KMS-11 (cell line): Measurements from ENCODE around the gene TEX35.

ENCODE experiments used
- H2AFZ ChIP-seq: fragments of 200-600 bp; sonication (generic); 2 replicates; pipeline ENCODE4 v1.6.1; 2016; ENCODE audit warnings: antibody characterized with exemption, mixed run types, low read depth
- H3K27ac ChIP-seq: fragments of 200-600 bp; sonication (generic); 2 replicates; pipeline ENCODE4 v1.6.1; 2016; ENCODE audit warnings: mild to moderate bottlenecking, mixed run types
- H3K27me3 ChIP-seq: fragments of 200-600 bp; sonication (generic); 2 replicates; pipeline ENCODE4 v1.6.1; 2017; ENCODE audit warnings: mild to moderate bottlenecking, low read depth, mixed run types, moderate library complexity; ENCODE audit not compliant: insufficient read depth
- H3K36me3 ChIP-seq: fragments of 200-600 bp; sonication (generic); 2 replicates; pipeline ENCODE4 v1.6.1; 2017; ENCODE audit warnings: mild to moderate bottlenecking, mixed run types; ENCODE audit not compliant: insufficient read depth
- H3K4me1 ChIP-seq: fragments of 200-600 bp; sonication (generic); 2 replicates; pipeline ENCODE4 v1.6.1; 2016; ENCODE audit warnings: mild to moderate bottlenecking, low read depth, mixed run types; ENCODE audit not compliant: poor library complexity, severe bottlenecking
- H3K4me2 ChIP-seq: fragments of 200-600 bp; sonication (generic); 2 replicates; pipeline ENCODE4 v1.7.0; 2016; ENCODE audit warnings: mild to moderate bottlenecking, mixed run types
- H3K4me3 ChIP-seq: fragments of 200-600 bp; sonication (generic); IDR thresholded peaks from 2 replicates; pipeline ENCODE4 v1.6.1; 2017; ENCODE audit warnings: low read depth, low read length, mixed read lengths; ENCODE audit not compliant: insufficient read depth
- H3K79me2 ChIP-seq: fragments of 200-600 bp; sonication (generic); 2 replicates; pipeline ENCODE4 v1.6.1; 2016; ENCODE audit warnings: low read depth, mixed run types; ENCODE audit not compliant: insufficient read depth
- H3K9ac ChIP-seq: fragments of 200-600 bp; sonication (generic); 2 replicates; pipeline ENCODE4 v1.6.1; 2016; ENCODE audit warnings: mild to moderate bottlenecking, mixed run types
- H4K20me1 ChIP-seq: fragments of 200-600 bp; sonication (generic); 2 replicates; pipeline ENCODE4 v1.6.1; 2016; ENCODE audit warnings: mild to moderate bottlenecking, mixed run types; ENCODE audit not compliant: insufficient read depth
- TF ChIP-seq, protein P1 (sequence below): fragments of 200-600 bp; sonication (generic); conservative IDR thresholded peaks from 2 replicates; pipeline ENCODE4 v1.6.1; 2017; ENCODE audit warnings: low read depth, mild to moderate bottlenecking, antibody characterized with exemption, low read length, moderate library complexity, mixed read lengths

Gene TEX35

GRCh38 chr1:178509414-178510007 lies 3.4 kb upstream of the TEX35 start:
- H3K4me1 ChIP-seq: no peaks in the 10 kb centered on the region
- TF ChIP-seq, protein P1, sequence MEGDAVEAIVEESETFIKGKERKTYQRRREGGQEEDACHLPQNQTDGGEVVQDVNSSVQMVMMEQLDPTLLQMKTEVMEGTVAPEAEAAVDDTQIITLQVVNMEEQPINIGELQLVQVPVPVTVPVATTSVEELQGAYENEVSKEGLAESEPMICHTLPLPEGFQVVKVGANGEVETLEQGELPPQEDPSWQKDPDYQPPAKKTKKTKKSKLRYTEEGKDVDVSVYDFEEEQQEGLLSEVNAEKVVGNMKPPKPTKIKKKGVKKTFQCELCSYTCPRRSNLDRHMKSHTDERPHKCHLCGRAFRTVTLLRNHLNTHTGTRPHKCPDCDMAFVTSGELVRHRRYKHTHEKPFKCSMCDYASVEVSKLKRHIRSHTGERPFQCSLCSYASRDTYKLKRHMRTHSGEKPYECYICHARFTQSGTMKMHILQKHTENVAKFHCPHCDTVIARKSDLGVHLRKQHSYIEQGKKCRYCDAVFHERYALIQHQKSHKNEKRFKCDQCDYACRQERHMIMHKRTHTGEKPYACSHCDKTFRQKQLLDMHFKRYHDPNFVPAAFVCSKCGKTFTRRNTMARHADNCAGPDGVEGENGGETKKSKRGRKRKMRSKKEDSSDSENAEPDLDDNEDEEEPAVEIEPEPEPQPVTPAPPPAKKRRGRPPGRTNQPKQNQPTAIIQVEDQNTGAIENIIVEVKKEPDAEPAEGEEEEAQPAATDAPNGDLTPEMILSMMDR: no peak
- no peak overlapping the region for H3K4me2 ChIP-seq
- H3K9ac ChIP-seq: no peak overlapping the region
- no peaks in the 10 kb centered on the region for H4K20me1 ChIP-seq
- no peak overlapping the region for H2AFZ ChIP-seq
- H3K79me2 ChIP-seq: no peaks in the 10 kb centered on the region
- H3K36me3 ChIP-seq: no peaks in the 10 kb centered on the region
- no peak overlapping the region for H3K4me3 ChIP-seq
- H3K27me3 ChIP-seq: no peaks in the 10 kb centered on the region
- no peak overlapping the region for H3K27ac ChIP-seq

GRCh38 chr1:178510155-178510554 lies 2.8 kb upstream of the TEX35 start:
- H3K4me3 ChIP-seq: no peak overlapping the region
- TF ChIP-seq, protein P1: no peak
- no peak overlapping the region for H3K9ac ChIP-seq
- H3K4me2 ChIP-seq: no peak overlapping the region
- no peaks in the 10 kb centered on the region for H3K4me1 ChIP-seq
- no peaks in the 10 kb centered on the region for H3K27me3 ChIP-seq
- H2AFZ ChIP-seq: no peak overlapping the region
- no peaks in the 10 kb centered on the region for H4K20me1 ChIP-seq
- no peak overlapping the region for H3K27ac ChIP-seq
- H3K36me3 ChIP-seq: no peaks in the 10 kb centered on the region
- no peaks in the 10 kb centered on the region for H3K79me2 ChIP-seq

GRCh38 chr1:178513278-178513983 lies 522 bp downstream of the TEX35 start:
- H4K20me1 ChIP-seq: no peaks in the 10 kb centered on the region
- H3K9ac ChIP-seq: no peak overlapping the region
- no peak overlapping the region for H3K4me3 ChIP-seq
- TF ChIP-seq, protein P1: no peak
- no peaks in the 10 kb centered on the region for H3K4me1 ChIP-seq
- no peak overlapping the region for H2AFZ ChIP-seq
- no peaks in the 10 kb centered on the region for H3K79me2 ChIP-seq
- no peaks in the 10 kb centered on the region for H3K27me3 ChIP-seq
- H3K4me2 ChIP-seq: no peak overlapping the region
- no peaks in the 10 kb centered on the region for H3K36me3 ChIP-seq
- no peak overlapping the region for H3K27ac ChIP-seq

DNA sequence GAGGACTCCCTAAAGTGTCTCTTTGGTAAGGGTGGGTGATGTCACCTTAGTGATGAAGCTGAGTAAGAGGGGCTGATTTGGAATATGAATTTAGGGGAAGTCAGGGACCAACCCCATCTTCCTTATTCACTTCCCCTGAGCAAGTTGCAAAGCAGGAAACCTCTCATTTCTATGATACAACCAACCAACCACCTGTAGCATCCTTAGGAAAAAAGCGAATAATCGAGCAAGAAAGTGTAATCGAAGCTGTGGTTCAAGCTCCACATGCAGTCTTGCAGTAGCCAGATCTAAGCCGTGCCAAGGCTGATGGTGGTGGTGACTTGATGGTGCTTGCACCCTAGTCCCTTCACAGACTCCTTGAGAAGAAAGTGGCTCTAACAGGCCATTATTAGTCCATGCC lies 3.2 kb downstream of the TEX35 start:
- TF ChIP-seq, protein P1: no peak
- no peaks in the 10 kb centered on the region for H3K4me1 ChIP-seq

More for the DNA sequence above, 3.2 kb downstream of the TEX35 start:
- Histone ChIP-seq H3K9ac (no peak overlapping the region), H3K27me3 (no peaks in the 10 kb centered on the region), H4K20me1 (no peaks in the 10 kb centered on the region), H3K4me2 (no peak overlapping the region), H3K79me2 (no peaks in the 10 kb centered on the region), H3K4me3 (no peak overlapping the region), H3K27ac (no peak overlapping the region), H3K36me3 (no peaks in the 10 kb centered on the region), H2AFZ (no peak overlapping the region)
